GM21526 (cell line): ENCODE measurements around the gene EME2.
"Not testable (repeated sequence)": the region's sequence is repeated elsewhere in the genome, so short reads cannot be mapped to it uniquely, and the experiment has no call there.

Experiments used
- ATAC-seq: cut with Tn5 transposase; IDR thresholded peaks from one replicate; pipeline ENCODE4 v1.9.1; 2021; ENCODE audit warnings: moderate library complexity; ENCODE audit not compliant: unreplicated experiment, low FRiP score

Gene EME2

DNA sequence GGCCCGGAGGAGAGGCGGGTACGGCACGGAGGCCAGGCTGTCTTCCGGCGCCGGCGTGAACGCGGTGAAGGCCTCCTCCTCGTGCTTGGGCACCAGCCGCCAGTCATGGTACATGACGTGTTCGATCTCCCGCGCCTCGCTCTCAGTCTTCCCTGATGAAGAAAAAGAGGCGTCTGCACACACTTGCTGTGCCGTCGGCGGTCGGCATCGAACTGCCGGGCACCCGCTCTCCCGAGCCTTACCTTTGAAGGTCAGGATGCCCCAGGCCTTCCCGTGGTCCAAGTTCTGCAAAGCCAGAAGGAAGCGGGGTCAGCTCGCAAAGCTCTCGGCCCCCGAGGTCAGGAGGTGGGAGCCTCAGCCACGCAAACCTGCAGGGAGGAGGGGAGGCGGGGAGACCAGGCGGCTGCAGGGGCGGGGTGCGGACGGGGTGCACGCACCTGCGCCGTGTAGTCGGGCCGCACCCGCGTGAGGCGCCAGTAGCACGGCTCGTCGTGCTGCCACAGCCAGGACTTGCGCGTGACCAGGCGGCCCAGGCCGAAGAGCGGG lies at the start of gene EME2:
TSS of gene EME2 (plus strand) at position 449 of the 546 bp plus-strand sequence. CDS start 418 bp downstream, outside the sequence.
- no peak for ATAC-seq

DNA sequence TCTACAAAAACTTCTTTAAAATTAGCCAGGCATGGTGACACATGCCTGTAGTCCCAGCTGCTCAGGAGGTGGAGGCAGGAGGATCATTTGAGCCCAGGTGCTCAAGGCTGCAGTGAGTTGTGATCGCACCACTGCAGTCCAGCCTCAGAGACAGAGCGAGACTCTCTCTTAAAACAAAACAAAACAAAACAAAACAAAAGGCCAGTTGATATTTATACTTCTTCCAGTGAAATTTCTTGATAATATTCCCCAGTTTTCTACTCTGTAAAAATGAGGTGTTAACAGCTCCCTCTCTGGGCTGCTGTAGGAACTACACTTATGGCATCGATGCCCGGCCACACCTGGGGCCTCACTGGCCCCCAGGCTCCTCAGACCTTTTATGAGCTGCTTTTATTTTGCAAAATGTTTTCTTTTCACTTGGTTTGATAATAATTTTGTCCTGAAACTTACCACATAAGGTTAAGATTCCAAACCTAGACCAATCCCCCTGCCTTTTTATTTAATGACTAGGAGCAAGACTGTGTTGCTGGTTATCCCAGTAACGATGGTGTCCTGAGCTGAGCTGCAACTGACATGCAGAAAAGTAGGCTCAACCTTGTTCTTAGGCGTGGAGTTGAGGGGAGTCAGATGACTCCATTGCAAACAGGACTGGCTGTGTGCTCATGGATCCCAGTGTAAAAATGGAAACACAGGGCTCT lies 49.0 kb upstream of the EME2 start:
- ATAC-seq: no peak

DNA sequence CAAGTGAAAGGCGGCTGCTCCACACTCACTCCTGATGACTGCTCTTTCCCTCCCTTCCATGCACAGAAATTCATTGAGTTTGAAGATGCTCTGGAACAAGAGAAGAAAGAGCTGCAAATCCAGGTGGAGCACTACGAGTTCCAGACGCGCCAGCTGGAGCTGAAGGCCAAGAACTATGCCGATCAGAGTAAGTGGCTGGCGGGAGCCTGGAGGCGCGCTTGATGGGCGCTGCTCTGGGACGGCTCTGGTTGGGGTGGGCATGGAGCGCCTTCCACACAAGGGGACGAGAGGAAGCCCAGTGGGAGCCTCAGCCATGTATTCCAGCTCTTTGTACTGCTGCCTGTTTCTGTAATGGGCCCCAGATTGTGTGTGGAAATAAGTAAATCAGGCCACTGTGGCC lies 48.1 kb upstream of the EME2 start:
- ATAC-seq: no peak

DNA sequence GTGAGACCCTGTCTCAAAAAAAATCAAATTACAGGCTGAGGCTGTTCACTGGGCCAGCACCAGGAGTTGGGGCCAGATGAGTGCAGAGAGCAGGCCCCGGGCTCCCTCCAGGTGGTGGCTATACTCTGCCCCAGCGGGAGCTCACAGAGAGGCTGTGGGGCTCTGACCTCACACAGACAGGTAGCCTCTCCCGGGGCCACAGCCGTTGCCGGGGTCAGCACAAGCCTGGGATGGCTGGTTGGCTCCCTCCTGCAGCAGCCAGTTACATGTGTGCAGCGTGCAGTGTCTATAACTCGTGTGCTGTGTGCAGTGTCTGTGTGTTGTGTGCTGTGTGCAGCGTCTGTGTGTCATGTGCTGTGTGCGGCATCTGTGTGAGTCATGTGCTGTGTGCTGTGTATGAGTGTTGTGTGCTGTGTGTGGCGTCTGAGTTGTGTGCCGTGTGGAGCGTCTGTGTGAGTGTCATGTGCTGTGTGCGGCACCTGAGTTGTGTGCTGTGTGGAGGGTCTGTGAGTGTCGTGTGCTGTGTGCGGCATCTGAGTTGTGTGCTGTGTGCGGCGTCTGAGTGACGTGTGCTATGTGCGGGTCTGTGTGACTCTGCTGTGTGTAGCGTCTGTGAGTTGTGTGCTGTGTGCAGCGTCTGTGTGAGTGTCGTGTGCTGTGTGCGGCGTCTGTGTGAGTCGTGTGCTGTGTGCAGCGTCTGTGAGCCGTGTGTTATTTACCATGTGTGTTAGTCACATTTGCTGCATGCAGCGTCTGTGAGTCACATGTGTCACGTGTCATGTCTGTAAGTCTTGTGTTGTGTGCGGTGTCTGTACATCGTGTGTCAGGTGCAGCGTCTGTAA lies 45.7 kb upstream of the EME2 start:
- ATAC-seq: no peak

GRCh38 chr16:1727651-1728624 lies 44.7 kb upstream of the EME2 start:
- ATAC-seq: no peak

DNA sequence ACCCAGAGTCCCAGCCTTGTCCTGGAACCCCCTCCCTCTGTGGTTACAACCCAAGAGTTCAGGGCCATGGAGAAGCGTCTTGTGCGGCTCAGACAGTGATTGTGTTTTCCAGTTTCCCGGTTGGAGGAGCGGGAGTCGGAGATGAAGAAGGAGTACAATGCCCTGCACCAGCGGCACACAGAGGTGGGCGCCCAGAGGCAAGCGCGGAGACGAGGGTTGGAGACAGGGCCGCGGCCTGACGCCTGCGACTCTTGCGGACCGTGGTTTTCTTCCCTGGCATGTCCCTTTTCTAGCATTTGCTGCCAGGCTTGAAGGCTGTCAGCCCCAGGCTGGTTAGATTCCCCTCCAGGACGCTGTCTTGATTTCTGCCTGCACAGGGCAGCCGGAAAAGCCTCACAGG lies 43.6 kb upstream of the EME2 start:
- ATAC-seq: no peak

GRCh38 chr16:1729445-1729844 lies 43.2 kb upstream of the EME2 start:
- ATAC-seq: no peak

DNA sequence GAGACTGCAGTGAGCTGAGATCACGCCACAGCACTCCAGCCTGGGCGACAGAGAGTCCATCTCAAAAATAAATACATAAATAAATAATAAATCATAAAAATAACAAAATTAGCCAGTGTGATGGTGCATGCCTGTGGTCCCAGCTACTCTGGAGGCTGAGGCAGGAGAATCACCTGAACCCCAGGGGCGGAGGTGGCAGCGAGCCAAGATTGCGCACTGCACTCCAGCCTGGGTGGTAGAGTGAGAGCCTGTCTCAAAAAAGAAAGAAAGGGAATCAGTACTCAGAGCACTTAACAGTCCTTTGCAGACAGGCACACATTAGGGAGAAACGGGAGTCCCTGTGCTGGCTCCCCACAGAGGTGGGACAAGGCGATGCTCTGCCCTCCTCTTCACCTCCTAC lies 41.5 kb upstream of the EME2 start:
- no peak for ATAC-seq

- ATAC-seq: no peak
Measured at GRCh38 chr16:1731603-1732002, 41.0 kb upstream of the EME2 start.

- ATAC-seq: no peak
Measured at GRCh38 chr16:1732071-1732470, 40.5 kb upstream of the EME2 start.

GRCh38 chr16:1732551-1732987 lies 40.0 kb upstream of the EME2 start:
- not testable (repeated sequence) for ATAC-seq

- no peak for ATAC-seq
Measured at GRCh38 chr16:1734123-1734522, 38.5 kb upstream of the EME2 start.

GRCh38 chr16:1734816-1735215 lies 37.8 kb upstream of the EME2 start:
- ATAC-seq: no peak

- ATAC-seq: no peak
Measured at GRCh38 chr16:1740234-1740633, 32.4 kb upstream of the EME2 start.

DNA sequence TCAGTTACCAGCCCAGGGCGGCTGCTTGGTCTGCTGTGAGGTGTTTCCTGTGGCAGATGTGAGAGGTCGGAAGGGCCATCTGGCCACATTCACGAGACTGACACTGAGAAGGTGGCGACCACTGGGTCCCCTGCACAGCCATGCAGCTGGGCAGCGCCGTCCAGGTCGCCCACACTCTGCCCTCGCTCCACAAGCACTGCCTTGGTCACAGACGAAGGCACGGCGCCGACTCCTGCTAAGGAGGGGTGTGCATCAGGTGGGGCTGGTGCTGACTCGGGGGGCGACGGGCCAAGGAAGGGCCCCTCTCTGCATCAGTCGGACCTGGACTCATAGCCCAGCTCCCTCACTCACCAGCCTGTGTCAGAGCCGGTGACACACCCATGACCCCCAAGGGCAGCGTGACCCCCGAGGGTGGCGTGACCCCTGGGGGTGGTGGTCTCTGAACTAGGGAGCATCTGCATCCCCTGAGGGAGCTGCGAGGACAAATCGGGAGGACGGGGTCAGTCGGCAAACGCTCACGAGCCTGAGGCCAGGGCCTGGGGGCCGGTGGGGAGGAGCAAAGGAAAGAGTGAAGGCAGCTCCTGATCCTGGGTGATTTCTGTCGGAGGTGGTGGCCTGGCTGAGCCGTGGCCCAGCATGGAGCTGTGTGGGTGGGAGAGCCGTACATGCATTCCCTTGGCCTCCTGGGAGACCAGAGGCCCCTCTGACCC lies 31.7 kb upstream of the EME2 start:
- ATAC-seq: no peak

DNA sequence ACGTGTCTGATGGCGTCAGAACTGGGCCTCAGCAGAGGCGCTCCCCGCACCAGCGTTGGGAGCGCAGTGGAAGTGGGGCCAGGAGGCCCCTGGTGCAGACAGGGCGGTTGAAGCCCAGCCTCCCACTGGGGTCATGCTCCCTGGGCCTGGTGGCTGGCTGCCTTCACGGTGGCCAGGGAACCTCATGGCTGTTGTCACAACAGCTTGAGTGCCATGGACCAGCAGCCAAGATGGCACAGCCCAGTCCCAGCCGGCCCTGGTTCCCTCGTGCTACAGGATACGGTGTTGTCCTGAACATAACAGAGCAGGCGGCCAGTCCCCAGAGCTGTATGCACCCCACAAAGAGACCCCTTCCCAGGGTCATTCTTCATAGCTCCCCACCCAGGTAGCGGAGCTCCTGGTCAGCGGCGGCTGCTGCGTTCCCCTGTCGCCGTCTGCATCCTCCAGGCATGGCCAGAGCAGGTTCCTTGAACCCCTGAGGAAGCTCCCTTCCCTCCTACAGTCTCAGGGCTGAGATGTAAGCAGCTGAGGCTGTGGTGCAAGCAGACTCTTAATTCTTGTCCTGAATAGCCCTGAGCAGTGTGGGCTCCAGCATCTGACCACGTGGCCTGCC lies 31.0 kb upstream of the EME2 start:
- ATAC-seq: no peak

DNA sequence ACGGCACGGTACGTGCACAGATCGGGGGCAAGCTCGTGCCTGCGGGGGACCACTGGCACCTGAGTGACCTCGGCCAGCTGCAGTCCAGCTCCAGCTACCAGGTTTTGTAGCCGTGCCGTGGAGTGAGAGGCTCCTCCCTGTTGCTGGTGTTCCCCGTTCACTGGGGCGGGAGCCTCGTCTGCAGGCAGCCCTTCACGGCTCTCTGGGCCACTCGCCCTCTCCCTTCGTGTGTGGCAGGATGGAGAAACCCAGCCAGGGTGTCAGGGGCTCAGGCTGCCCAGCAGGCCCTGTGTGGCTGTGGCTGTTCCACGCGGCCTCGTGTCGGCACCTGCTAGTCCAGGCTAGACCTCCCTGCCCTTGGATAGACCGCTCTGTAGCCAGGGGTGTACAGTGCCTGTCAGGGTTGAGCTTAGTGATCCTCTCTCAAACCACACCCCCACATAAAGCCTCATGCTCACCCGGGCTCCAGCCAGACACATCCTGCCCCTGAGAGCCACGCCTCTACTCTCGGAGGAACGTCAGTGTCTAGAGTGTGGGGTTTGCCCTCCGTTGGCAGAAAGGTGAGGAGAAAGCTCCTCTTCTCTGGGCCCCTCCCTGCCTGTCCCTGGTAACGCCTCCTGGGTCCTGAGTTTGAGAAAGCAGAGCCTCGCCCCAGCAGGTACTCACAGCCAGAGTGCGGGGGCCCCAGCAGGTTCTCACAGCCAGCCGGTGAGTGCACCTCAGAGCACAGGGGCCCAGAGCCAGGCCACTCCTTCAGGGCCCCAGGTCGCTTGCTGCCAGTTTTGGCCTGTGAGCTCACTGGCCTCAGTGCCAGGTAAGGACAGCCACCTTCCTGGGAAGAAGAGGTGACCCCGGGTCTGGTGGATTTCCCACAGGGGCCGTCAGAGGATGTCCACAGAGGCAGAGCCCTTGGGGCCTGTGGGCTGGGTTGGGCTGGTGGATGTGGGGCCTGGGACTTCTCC lies 29.0 kb upstream of the EME2 start:
- ATAC-seq: no peak

DNA sequence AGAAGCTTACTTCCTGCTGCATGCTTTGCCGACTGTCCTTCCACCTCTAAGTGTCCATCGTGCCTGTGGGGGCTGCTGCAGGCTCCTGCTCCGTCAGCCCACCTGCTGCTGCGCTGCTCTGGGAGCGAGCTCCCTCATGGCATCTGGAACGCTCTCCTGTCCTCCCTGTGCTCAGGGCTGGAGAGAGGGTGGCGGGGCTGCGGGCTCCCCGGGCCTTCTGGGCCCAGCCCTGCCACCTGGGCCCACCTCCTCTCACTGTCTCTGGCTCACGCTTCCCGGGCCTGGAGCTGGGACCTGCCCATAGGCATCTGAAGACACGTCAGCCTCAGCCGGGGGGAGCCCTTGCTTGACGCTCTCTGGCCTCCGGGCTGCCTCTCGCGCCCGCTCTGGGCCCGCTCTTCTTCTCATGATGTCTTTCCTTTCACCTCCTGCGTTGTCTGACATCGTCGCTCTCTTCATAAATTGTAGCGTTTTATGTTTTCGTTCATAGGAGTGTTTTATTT lies 28.2 kb upstream of the EME2 start:
- ATAC-seq: no peak
